HG02970 (cell line): ENCODE measurements around the gene FOSB.
"Not testable (repeated sequence)": the region's sequence is repeated elsewhere in the genome, so short reads cannot be mapped to it uniquely, and the experiment has no call there.

ENCODE experiments used
- ATAC-seq: cut with Tn5 transposase; IDR thresholded peaks from one replicate; pipeline ENCODE4 v1.9.1; 2021; ENCODE audit warnings: mild to moderate bottlenecking, moderate library complexity, moderate number of reproducible peaks; ENCODE audit not compliant: unreplicated experiment, low FRiP score

FOSB gene

GRCh38 chr19:45467456-45468158, at the start of gene FOSB:
Gene FOSB (plus strand): TSS chr19:45467996. CDS start chr19:45468587, 591 bp downstream.
- peak; percentile 43 for ATAC-seq

- no peak for ATAC-seq
These were observed 49.0 kb upstream of the FOSB start for GRCh38 chr19:45418802-45419201.

GRCh38 chr19:45419396-45419795, 48.4 kb upstream of the FOSB start:
- no peak for ATAC-seq

- ATAC-seq = no peak
These were observed 47.9 kb upstream of the FOSB start for GRCh38 chr19:45419895-45420294.

- no peak for ATAC-seq
These were observed 47.4 kb upstream of the FOSB start for GRCh38 chr19:45420356-45420755.

GRCh38 chr19:45420871-45421270, 46.9 kb upstream of the FOSB start:
- no peak for ATAC-seq

GRCh38 chr19:45421947-45422498, 45.8 kb upstream of the FOSB start:
- no peak for ATAC-seq

- no peak for ATAC-seq
These were observed 44.7 kb upstream of the FOSB start for GRCh38 chr19:45423033-45423588.

GRCh38 chr19:45423589-45424190, 44.1 kb upstream of the FOSB start, which contains the start of gene ERCC1:
Gene ERCC1 (minus strand): TSS chr19:45423917. CDS start chr19:45423374, 543 bp downstream.
- ATAC-seq = peak; percentile 79

- ATAC-seq = peak; percentile 7
These were observed 43.4 kb upstream of the FOSB start for GRCh38 chr19:45424191-45425058.

GRCh38 chr19:45428384-45429231, 39.2 kb upstream of the FOSB start:
- ATAC-seq = no peak

GRCh38 chr19:45429896-45430295, 37.9 kb upstream of the FOSB start:
- not testable (repeated sequence) for ATAC-seq

- ATAC-seq = not testable (repeated sequence)
These were observed 36.8 kb upstream of the FOSB start for GRCh38 chr19:45431008-45431407.

- not testable (repeated sequence) for ATAC-seq
These were observed 35.3 kb upstream of the FOSB start for GRCh38 chr19:45432543-45432942.

GRCh38 chr19:45437328-45437727, 30.5 kb upstream of the FOSB start:
- ATAC-seq = no peak

GRCh38 chr19:45439190-45439568, 28.6 kb upstream of the FOSB start:
- ATAC-seq = no peak

GRCh38 chr19:45439569-45440258, 28.1 kb upstream of the FOSB start:
- ATAC-seq = peak; percentile 50

GRCh38 chr19:45440259-45440638, 27.5 kb upstream of the FOSB start:
- ATAC-seq = no peak
